ENCODE results near the gene MYCBPAP. TPM values are rescaled to one million over a fixed set of nuclear protein-coding genes. Genes with fewer than 3 reads are reported as not detected.

MYCBPAP gene
- polyA plus RNA-seq, 1 experiment = 0.17 TPM

DNA sequence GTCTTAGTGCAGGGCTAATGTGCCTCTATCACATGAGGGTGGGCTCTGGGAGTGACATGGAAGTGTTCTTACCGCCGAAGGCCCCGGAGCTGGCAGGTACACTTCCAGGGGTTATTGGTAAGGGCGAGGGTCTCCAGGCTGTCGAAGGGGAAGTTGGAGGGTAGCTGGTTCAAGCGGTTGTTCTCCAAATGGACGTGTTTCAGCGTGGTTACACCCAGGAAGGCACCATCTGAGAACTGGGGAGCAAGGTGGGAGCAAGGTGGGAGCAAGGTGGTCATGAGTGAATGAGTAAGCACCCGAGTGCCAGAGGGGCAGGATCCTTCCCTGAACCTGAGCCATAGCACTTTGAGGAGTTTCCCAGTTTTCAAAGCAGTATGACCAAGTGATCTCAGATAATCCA, 42.6 kb upstream of the MYCBPAP start:
- no peak overlapping the region for H3K4me3 ChIP-seq (ENCODE audit: low read depth, low read length)
- no peak for TF ChIP-seq CTCF (IDR thresholded peaks at IDR 0.05; ENCODE audit: low read depth, low read length)
- peaks cover 26% of the 10 kb centered on the region for H3K27me3 ChIP-seq (ENCODE audit: control insufficient read depth, insufficient read depth, low read length)
- ChIA-PET CTCF (no interaction called here), POLR2A (no interaction called here)
- no peak overlapping the region for H3K27ac ChIP-seq (ENCODE audit: low read depth, low read length)
- DNase-seq (ENCODE audit: low read depth, low spot score) = no peak
- peaks cover 4% of the 10 kb centered on the region; the same call in 1 of the 2 replicates for H3K9me3 ChIP-seq (ENCODE audit: control insufficient read depth, insufficient read depth, low read length)

- no peak overlapping the region for H3K4me3 ChIP-seq (ENCODE audit: low read depth, low read length)
- DNase-seq (ENCODE audit: low read depth, low spot score) = no peak
- ChIA-PET POLR2A (no interaction called here), CTCF (no interaction called here)
- H3K9me3 ChIP-seq (ENCODE audit: control insufficient read depth, insufficient read depth, low read length) = peaks cover 4% of the 10 kb centered on the region; the same call in 1 of the 2 replicates
- TF ChIP-seq CTCF (IDR thresholded peaks at IDR 0.05; ENCODE audit: low read depth, low read length) = no peak
- peaks cover 26% of the 10 kb centered on the region for H3K27me3 ChIP-seq (ENCODE audit: control insufficient read depth, insufficient read depth, low read length)
- H3K27ac ChIP-seq (ENCODE audit: low read depth, low read length) = no peak overlapping the region
Observed at GRCh38 chr17:50466371-50467113, 41.7 kb upstream of the MYCBPAP start.

GRCh38 chr17:50467114-50467854, 41.0 kb upstream of the MYCBPAP start:
- Histone ChIP-seq H3K27me3 (ENCODE audit: control insufficient read depth, insufficient read depth, low read length) (peaks cover 26% of the 10 kb centered on the region), H3K27ac (ENCODE audit: low read depth, low read length) (no peak overlapping the region), H3K4me3 (ENCODE audit: low read depth, low read length) (no peak overlapping the region), H3K9me3 (ENCODE audit: control insufficient read depth, insufficient read depth, low read length) (peaks cover 4% of the 10 kb centered on the region; the same call in 1 of the 2 replicates)
- POLR2A ChIA-PET = no interaction called here
- DNase-seq (ENCODE audit: low read depth, low spot score) = no peak
- TF ChIP-seq CTCF (IDR thresholded peaks at IDR 0.05; ENCODE audit: low read depth, low read length) = no peak
- CTCF ChIA-PET = interaction anchor here (1.3 kb wide), 1 partner anchor 70 kb away, joined by 4 read pairs; the partner anchor contains the start of gene LRRC59

GRCh38 chr17:50467855-50468303, 40.4 kb upstream of the MYCBPAP start:
- peaks cover 26% of the 10 kb centered on the region for H3K27me3 ChIP-seq (ENCODE audit: control insufficient read depth, insufficient read depth, low read length)
- ChIA-PET CTCF (interaction anchor here (0.9 to 1.3 kb wide), 2 partner anchors 71 to 105 kb away, joined by 4 read pairs; partner anchors contain the start of gene LRRC59), POLR2A (no interaction called here)
- no peak for TF ChIP-seq CTCF (IDR thresholded peaks at IDR 0.05; ENCODE audit: low read depth, low read length)
- no peak for DNase-seq (ENCODE audit: low read depth, low spot score)
- no peak overlapping the region for H3K27ac ChIP-seq (ENCODE audit: low read depth, low read length)
- H3K4me3 ChIP-seq (ENCODE audit: low read depth, low read length) = no peak overlapping the region
- peaks cover 4% of the 10 kb centered on the region; the same call in 1 of the 2 replicates for H3K9me3 ChIP-seq (ENCODE audit: control insufficient read depth, insufficient read depth, low read length)
